Measurements from ENCODE around the gene CYB5D1. TPM values are rescaled to one million over a fixed set of nuclear protein-coding genes. Genes with fewer than 3 reads are reported as not detected.
A peak's percentile ranks its signal among the peaks of the same experiment; 100 is the strongest.

CYB5D1 gene
- total RNA-seq, 1 donor from 2014 or later, result 26.5 TPM

- DNase-seq (ENCODE audit: low read depth), result no peak
These were observed 27.8 kb downstream of the CYB5D1 start for GRCh38 chr17:7885367-7886226.

DNA sequence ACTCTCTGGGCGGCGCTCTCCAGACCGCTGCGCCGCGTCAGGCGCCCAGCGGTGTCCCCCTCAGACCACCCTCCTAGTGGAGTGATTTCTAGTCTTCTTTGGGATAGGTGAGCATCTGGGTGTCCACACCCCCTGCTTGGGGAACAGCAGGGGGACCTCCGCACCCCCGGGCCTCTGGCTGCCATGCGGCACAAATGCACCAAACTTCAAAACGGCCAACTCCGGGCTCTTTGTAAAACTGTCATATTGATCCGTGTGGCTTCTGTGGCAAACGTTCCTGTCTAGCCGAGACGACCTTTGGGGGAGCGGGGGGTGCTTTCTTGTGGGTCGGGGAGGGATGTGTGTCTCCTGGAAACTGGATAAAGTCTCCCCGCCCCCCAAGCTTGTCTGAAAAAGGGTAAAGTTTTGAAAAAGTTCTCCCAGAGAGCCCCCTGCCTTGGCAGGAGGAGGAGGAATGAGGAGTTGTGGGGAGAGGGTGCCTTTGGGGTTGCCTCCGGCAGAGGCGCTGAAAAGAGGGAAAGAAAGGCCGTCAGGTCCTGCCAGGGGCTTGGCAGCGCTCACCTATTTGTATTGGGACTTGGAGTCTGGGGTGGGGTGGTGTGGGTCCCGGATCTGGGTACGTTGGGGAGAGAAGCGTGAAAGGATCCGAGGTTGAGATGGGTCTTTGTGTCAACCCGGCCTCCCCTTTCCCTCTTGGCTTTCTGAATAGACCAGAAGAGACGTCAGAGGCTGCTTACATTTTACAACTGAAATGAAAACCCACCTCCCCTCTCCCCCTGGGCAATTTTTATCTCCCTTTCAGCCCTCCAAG, 28.6 kb downstream of the CYB5D1 start:
- no peak for DNase-seq (ENCODE audit: low read depth)

- DNase-seq (ENCODE audit: low read depth), result peak; percentile 65
These were observed 29.3 kb downstream of the CYB5D1 start for GRCh38 chr17:7887038-7887481.

- peak; percentile 86 for DNase-seq (ENCODE audit: low read depth)
These were observed 29.8 kb downstream of the CYB5D1 start for GRCh38 chr17:7887482-7888183.

- DNase-seq (ENCODE audit: low read depth), result peak; percentile 7
These were observed 30.5 kb downstream of the CYB5D1 start, which contains the start of gene CHD3 for GRCh38 chr17:7888184-7888920. TSS of gene CHD3 (plus strand) at chr17:7888789. CDS start at chr17:7889001, 212 bp downstream.

DNA sequence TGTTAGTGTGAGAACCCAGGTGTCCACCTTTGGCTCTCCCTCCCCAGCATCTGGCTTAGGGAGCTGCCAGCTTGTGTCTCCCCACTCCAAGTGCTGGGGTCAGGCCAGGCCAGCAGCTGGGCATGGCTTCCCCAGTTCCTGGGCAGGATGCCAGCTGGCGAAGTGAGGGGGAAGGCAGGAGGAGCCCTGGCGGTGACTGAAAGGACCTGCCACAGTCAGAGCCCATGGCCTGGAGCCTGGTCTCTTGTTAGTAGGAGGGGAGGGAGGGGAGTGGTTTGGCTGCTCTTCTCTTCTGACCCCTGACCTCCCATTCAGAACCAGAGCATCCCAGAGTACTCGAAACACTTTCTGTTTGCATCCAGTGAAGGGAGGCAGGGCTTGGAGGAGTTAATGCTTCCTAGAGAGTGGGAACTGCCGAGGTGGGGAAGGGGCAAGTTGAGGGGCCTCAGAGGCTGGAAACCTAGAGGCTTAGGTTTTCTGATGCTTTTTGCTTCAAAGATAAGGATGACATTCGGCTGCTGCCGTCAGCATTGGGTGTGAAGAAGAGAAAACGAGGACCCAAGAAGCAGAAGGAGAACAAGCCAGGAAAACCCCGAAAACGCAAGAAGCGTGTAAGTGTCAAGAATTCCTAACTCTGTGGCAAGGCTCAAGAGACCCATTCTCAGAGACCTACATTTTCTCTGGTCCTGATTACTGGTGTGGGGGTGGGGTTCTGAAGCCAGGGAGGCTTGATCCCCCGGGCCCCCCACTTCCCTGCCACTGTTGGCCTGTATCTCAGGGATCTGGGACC, 31.6 kb downstream of the CYB5D1 start:
- DNase-seq (ENCODE audit: low read depth), result peak; percentile 86

- DNase-seq (ENCODE audit: low read depth), result no peak
These were observed 35.5 kb downstream of the CYB5D1 start for GRCh38 chr17:7893187-7893880.

DNA sequence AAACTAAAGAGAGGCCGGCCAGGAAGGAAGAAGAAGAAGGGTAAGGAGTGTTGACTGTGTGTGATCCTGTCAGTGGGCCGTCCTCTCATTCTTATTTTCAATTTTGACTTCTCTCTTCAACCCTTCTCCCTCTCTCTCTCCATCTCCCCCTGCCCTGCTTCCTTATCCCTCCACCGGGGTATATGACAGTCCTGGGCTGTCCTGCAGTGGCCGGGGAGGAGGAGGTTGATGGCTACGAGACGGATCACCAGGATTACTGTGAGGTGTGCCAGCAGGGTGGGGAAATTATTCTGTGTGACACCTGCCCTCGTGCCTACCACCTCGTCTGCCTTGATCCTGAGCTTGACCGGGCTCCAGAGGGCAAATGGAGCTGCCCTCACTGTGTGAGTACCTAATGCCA, 36.4 kb downstream of the CYB5D1 start:
- no peak for DNase-seq (ENCODE audit: low read depth)

GRCh38 chr17:7894866-7895265, 37.1 kb downstream of the CYB5D1 start:
- DNase-seq (ENCODE audit: low read depth), result no peak

- DNase-seq (ENCODE audit: low read depth), result no peak
These were observed 39.3 kb downstream of the CYB5D1 start for GRCh38 chr17:7897090-7897489.

DNA sequence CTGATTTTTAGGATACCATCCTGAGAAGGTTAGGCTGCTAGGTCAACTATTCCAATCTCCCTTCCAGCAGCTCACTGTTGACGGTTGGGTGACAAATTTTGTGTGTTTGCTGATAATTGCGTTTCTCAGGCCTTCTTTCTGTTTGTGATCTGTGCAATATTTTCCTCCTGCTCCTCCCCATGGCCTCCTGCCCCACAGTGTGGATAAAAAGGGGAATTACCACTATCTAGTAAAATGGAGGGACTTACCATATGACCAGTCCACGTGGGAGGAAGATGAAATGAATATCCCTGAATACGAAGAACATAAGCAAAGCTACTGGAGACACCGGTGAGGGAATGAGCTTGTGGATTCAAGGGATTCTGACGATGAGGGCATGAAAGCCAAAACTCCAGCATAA, 40.0 kb downstream of the CYB5D1 start:
- DNase-seq (ENCODE audit: low read depth), result peak; percentile 47

- DNase-seq (ENCODE audit: low read depth), result no peak
These were observed 45.6 kb downstream of the CYB5D1 start for GRCh38 chr17:7903154-7904103.

GRCh38 chr17:7909089-7909488, 51.3 kb downstream of the CYB5D1 start:
- no peak for DNase-seq (ENCODE audit: low read depth)

GRCh38 chr17:7910281-7910680, 52.5 kb downstream of the CYB5D1 start:
- DNase-seq (ENCODE audit: low read depth), result no peak

DNA sequence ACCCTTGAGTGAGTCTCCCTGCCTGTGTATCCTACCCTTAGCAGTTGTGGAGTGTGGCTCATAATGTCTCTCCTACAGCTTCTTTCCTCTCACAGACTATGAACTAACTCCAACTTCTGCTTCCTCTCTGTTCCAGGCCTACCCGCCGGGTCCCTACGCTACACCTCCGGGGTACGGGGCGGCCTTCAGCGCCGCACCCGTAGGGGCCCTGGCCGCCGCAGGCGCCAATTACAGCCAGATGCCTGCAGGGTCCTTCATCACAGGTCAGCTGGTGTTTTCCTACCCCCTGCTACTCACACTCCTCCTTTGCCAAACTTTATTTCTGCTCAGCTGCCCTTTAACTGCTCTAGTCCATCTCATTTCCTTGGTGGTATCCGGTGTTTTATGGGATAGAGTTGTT, 52.9 kb downstream of the CYB5D1 start:
- no peak for DNase-seq (ENCODE audit: low read depth)

- no peak for DNase-seq (ENCODE audit: low read depth)
These were observed 53.3 kb downstream of the CYB5D1 start for GRCh38 chr17:7911116-7911515.

Measured in renal cortical epithelial cell (primary cell).